Skeletal muscle tissue (tissue), 4 donors: ENCODE measurements around the gene ABLIM2. TPM values are rescaled to one million over a fixed set of nuclear protein-coding genes. Genes with fewer than 3 reads are reported as not detected.
A peak's percentile ranks its signal among the peaks of the same experiment; 100 is the strongest.

Experiments used
- H3K27ac ChIP-seq: one replicate; pipeline ENCODE4 v1.7.0; 2013; ENCODE audit warnings: mild to moderate bottlenecking, low read depth, low read length, inconsistent platforms
- H3K27me3 ChIP-seq, 3 donors: one replicate each; pipeline ENCODE4 v1.7.0; 2013; ENCODE audit warnings: low read length in 3 of 3; ENCODE audit not compliant: control insufficient read depth in 3 of 3, insufficient read depth in 3 of 3
- H3K36me3 ChIP-seq, 3 donors: one replicate each; pipeline ENCODE4 v1.7.0; 2013; ENCODE audit warnings: low read length in 3 of 3; ENCODE audit not compliant: control insufficient read depth in 3 of 3, insufficient read depth in 3 of 3
- H3K4me1 ChIP-seq, 3 donors: one replicate each; pipeline ENCODE4 v1.7.0; 2013; ENCODE audit warnings: low read length in 3 of 3, mild to moderate bottlenecking in 3 of 3; ENCODE audit not compliant: control insufficient read depth in 3 of 3, insufficient read depth in 3 of 3
- H3K4me3 ChIP-seq, 3 donors: one replicate each; pipeline ENCODE4 v1.7.0; 2013; ENCODE audit warnings: low read length in 3 of 3
- H3K9ac ChIP-seq, 3 donors: one replicate each; pipeline ENCODE4 v1.7.0; 2013; ENCODE audit warnings: low read length in 3 of 3, mild to moderate bottlenecking in 3 of 3, moderate library complexity in 2 of 3, low read depth in 1 of 3
- H3K9me3 ChIP-seq, 3 donors: one replicate each; pipeline ENCODE4 v1.7.0; 2013; ENCODE audit warnings: low read length in 3 of 3; ENCODE audit not compliant: control insufficient read depth in 3 of 3
- total RNA-seq: library from RNA; depleted of rRNA; stranded (reverse); fragments of >200 nt; gene quantifications from one replicate; pipeline ENCODE4 v1.2.3, GENCODE V29; 2014
- donor health status: Osteomylitis.

The ABLIM2 gene
- total RNA-seq, 1 donor from 2014 or later, result 7.3 TPM

GRCh38 chr4:8102831-8103230, 55.8 kb downstream of the ABLIM2 start:
- Histone ChIP-seq H3K27me3 (no peaks in the 10 kb centered on the region), H3K4me3 (no peak overlapping the region)

DNA sequence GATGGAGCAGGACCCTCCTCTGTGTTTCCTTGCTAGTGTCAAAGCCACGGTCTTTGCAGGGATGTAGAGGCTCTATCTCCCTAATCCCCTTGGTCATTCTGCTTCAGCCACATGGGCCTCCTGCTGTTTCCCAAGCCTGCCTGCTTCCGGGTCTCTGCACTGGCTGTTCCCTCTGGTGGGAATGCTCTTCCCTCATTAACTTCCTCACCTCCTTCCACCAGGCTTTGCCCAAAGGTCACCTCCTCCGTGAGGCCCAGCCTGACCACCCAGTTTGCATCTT, 56.6 kb downstream of the ABLIM2 start:
- H3K4me3 ChIP-seq, result peak overlapping the region in 1 of 3 donors; percentile 7
- H3K4me1 ChIP-seq, result peaks cover 60 to 98% (median 63%) of the 10 kb centered on the region in 3 donors
- no peaks in the 10 kb centered on the region for H3K27me3 ChIP-seq
- peak overlapping the region; percentile 69 for H3K27ac ChIP-seq
- no peaks in the 10 kb centered on the region for H3K9me3 ChIP-seq
- H3K36me3 ChIP-seq, result peaks cover 36 to 47% (median 45%) of the 10 kb centered on the region in 3 donors
- peak overlapping the region in 2 of 3 donors; percentile 52 to 76 for H3K9ac ChIP-seq

More at GRCh38 chr4:8102831-8103230, 55.8 kb downstream of the ABLIM2 start:
- peak overlapping the region; percentile 69 for H3K27ac ChIP-seq
- H3K9ac ChIP-seq, result peak overlapping the region in 2 of 3 donors; percentile 19 to 76
- peaks cover 0 to 3% (median 0%) of the 10 kb centered on the region in 3 donors for H3K9me3 ChIP-seq
- peaks cover 36 to 53% (median 42%) of the 10 kb centered on the region in 3 donors for H3K36me3 ChIP-seq
- peaks cover 52 to 98% (median 63%) of the 10 kb centered on the region in 3 donors for H3K4me1 ChIP-seq

- Histone ChIP-seq H3K4me1 (peaks cover 61 to 98% (median 65%) of the 10 kb centered on the region in 3 donors), H3K9ac (peak overlapping the region; percentile 22 to 76 (median 52)), H3K9me3 (no peaks in the 10 kb centered on the region), H3K27me3 (no peaks in the 10 kb centered on the region), H3K36me3 (peaks cover 38 to 49% (median 44%) of the 10 kb centered on the region in 3 donors), H3K4me3 (peak overlapping the region in 1 of 3 donors; percentile 7), H3K27ac (peak overlapping the region; percentile 86)
These were observed 57.2 kb downstream of the ABLIM2 start for GRCh38 chr4:8101213-8102075.

DNA sequence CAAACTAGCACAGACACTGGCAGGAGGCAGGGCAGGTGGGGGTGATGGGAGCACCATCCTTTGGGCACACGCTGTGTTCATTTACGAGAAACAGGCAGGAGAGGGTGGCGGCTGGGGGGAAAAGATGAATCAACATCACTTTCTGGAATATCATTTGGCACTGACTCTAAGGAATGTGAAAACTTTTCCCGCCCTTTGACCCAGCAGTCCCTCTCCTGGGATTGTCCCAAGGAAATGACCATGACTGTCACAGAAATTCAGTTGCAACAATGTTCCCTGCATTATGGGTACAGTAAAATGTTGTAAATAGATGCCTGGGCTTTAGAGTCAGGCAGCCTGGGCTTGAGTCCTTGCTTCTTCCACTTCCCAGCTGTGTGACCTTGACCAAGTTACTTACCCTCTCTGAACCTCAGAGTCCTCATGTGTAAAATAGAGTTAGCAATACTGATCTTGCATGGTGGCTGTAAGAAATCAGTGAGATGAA, 58.6 kb downstream of the ABLIM2 start:
- peak overlapping the region in 2 of 3 donors; percentile 35 to 71 for H3K9ac ChIP-seq
- H3K27me3 ChIP-seq, result no peaks in the 10 kb centered on the region
- no peaks in the 10 kb centered on the region for H3K9me3 ChIP-seq
- H3K27ac ChIP-seq, result peak overlapping the region; percentile 86
- H3K4me1 ChIP-seq, result peaks cover 61 to 94% (median 73%) of the 10 kb centered on the region in 3 donors
- peaks cover 37 to 49% (median 45%) of the 10 kb centered on the region in 3 donors for H3K36me3 ChIP-seq
- peak overlapping the region in 1 of 3 donors; percentile 29 for H3K4me3 ChIP-seq

DNA sequence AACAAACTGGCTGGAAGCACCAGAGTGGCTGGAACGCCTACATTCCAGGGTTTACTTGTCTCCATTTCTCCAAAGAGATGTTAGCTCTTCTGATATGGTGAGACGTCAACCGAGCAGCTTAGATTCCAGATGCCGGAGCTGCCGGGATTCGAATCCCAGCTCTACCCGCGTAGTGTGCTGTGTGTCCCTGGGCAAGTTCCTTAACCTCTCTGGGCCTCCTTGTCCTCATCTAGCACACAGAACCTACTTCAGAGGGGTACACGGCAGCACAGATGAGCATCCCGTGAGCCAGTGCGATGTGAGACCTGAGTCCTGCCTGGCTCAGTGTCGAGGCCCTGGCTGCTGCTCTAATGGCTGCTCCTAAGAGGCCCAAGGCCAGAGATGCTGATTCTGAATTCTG, 60.1 kb downstream of the ABLIM2 start:
- Histone ChIP-seq H3K4me3 (no peak overlapping the region), H3K9ac (peak overlapping the region in 1 of 3 donors; percentile 40), H3K27ac (peak overlapping the region; percentile 86), H3K36me3 (peaks cover 27 to 43% (median 34%) of the 10 kb centered on the region in 3 donors), H3K27me3 (no peaks in the 10 kb centered on the region), H3K4me1 (peaks cover 59 to 79% (median 73%) of the 10 kb centered on the region in 3 donors), H3K9me3 (no peaks in the 10 kb centered on the region)

DNA sequence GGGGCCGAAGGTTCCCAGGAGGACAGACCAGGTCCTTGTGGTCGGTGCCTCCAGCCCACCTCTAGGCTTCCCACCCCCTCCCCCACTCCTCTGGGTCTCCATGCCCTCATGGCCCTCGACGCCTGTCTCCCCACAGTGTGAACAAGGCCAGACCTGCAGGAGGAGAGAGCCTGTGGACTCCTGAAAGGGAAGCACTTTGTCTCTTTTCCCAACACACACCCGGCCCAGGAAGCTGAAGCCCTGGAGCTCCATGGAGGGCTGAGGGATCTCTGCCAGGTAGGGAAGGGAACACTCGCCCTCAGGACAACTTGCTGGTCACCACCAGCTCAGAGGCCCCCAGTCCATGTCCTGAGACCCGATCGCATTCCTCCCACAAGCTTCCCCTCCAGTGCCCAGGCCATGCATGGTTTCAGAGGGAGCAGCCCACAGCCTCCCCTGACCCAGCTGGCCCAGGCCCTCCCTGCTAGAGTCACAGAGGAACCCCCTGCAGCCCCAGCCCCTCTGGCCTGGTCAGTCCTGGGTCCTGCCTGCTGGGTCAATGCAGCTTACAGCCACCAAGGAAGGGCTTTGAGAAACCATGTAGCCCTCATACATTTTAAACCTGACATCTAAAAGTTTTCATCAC, 60.8 kb downstream of the ABLIM2 start:
- H3K4me3 ChIP-seq, result no peak overlapping the region
- H3K27ac ChIP-seq, result peak overlapping the region; percentile 86
- peaks cover 21 to 36% (median 28%) of the 10 kb centered on the region in 3 donors for H3K36me3 ChIP-seq
- H3K27me3 ChIP-seq, result no peaks in the 10 kb centered on the region
- H3K4me1 ChIP-seq, result peaks cover 54 to 72% (median 67%) of the 10 kb centered on the region in 3 donors
- peak overlapping the region in 2 of 3 donors; percentile 50 to 76 for H3K9ac ChIP-seq
- no peaks in the 10 kb centered on the region for H3K9me3 ChIP-seq

- peak overlapping the region in 1 of 3 donors; percentile 29 for H3K4me3 ChIP-seq
- no peaks in the 10 kb centered on the region for H3K9me3 ChIP-seq
- no peaks in the 10 kb centered on the region for H3K27me3 ChIP-seq
- peak overlapping the region; percentile 86 for H3K27ac ChIP-seq
- peaks cover 20 to 31% (median 23%) of the 10 kb centered on the region in 3 donors for H3K36me3 ChIP-seq
- peaks cover 47 to 65% (median 60%) of the 10 kb centered on the region in 3 donors for H3K4me1 ChIP-seq
- H3K9ac ChIP-seq, result peak overlapping the region in 2 of 3 donors; percentile 50 to 76
These were observed 61.5 kb downstream of the ABLIM2 start for GRCh38 chr4:8097141-8097541.

- Histone ChIP-seq H3K4me1 (peaks cover 42 to 61% (median 56%) of the 10 kb centered on the region in 3 donors), H3K4me3 (peak overlapping the region in 1 of 3 donors; percentile 22), H3K36me3 (peaks cover 20 to 31% (median 23%) of the 10 kb centered on the region in 3 donors)
These were observed 61.9 kb downstream of the ABLIM2 start for GRCh38 chr4:8096690-8097061.

GRCh38 chr4:8095956-8096689, 62.5 kb downstream of the ABLIM2 start:
- H3K4me3 ChIP-seq, result no peak overlapping the region
- peak overlapping the region in 1 of 3 donors; percentile 76 for H3K9ac ChIP-seq
- H3K4me1 ChIP-seq, result peaks cover 37 to 55% (median 52%) of the 10 kb centered on the region in 3 donors
- peaks cover 20 to 31% (median 23%) of the 10 kb centered on the region in 3 donors for H3K36me3 ChIP-seq
- H3K9me3 ChIP-seq, result no peaks in the 10 kb centered on the region
- no peaks in the 10 kb centered on the region for H3K27me3 ChIP-seq
- H3K27ac ChIP-seq, result peak overlapping the region; percentile 86

More at GRCh38 chr4:8096690-8097061, 61.9 kb downstream of the ABLIM2 start:
- Histone ChIP-seq H3K27me3 (no peaks in the 10 kb centered on the region), H3K9me3 (no peaks in the 10 kb centered on the region), H3K9ac (peak overlapping the region in 1 of 3 donors; percentile 76), H3K27ac (peak overlapping the region; percentile 86)
